Tibial artery (tissue), 4 donors: ENCODE results near the gene SHISAL1.

ENCODE experiments used
- DNase-seq, 2 donors: peaks; one replicate each; pipeline ENCODE4 v3.0.0-alpha.2; 2019
- H3K27ac ChIP-seq, 2 donors: fragments of 200-600 bp; sonication (generic) in 1 of 2; 1 replicate in 1 of 2; 2 replicates in 1 of 2; pipeline ENCODE4 v1.5.1; 2018 to 2019; ENCODE audit warnings: mild to moderate bottlenecking in 1 of 2
- H3K27me3 ChIP-seq, 2 donors: fragments of 200-600 bp; sonication (generic) in 1 of 2; one replicate each; pipeline versions ENCODE4 v1.5.1 to v1.6.0; 2016 to 2019
- H3K36me3 ChIP-seq, 3 donors: fragments of 200-600 bp; sonication (generic) in 2 of 3; one replicate each; pipeline ENCODE4 v1.5.1; 2016 to 2019; ENCODE audit warnings: mild to moderate bottlenecking in 2 of 3
- H3K4me1 ChIP-seq, 4 donors: fragments of 200-600 bp; sonication (generic) in 2 of 4; 1 replicate in 3 of 4; 2 replicates in 1 of 4; pipeline ENCODE4 v1.5.1; 2016 to 2019
- H3K4me3 ChIP-seq, 2 donors: fragments of 200-600 bp; sonication (generic) in 1 of 2; 1 replicate in 1 of 2; 2 replicates in 1 of 2; pipeline ENCODE4 v1.5.1; 2018 to 2019; ENCODE audit warnings: mild to moderate bottlenecking in 2 of 2
- H3K9me3 ChIP-seq, 3 donors: fragments of 200-600 bp; sonication (generic) in 1 of 3; one replicate each; pipeline ENCODE4 v1.5.1; 2016 to 2019
- CTCF ChIP-seq, 2 experiments: fragments of 200-600 bp in 1 of 2; fragments of 450-650 bp in 1 of 2; IDR thresholded peaks; one replicate each; pipeline ENCODE4 v1.5.1; 2017 to 2019; ENCODE audit warnings: antibody characterized with exemption in 2 of 2, mild to moderate bottlenecking in 1 of 2, moderate library complexity in 1 of 2
- intact Hi-C: fragments of 100-400 bp; cut with DNase I; formaldehyde crosslinking; loops from one replicate; pipeline ENCODE4 v1.15.0; 2023; ENCODE audit warnings: low total_unique reads

SHISAL1 gene

DNA sequence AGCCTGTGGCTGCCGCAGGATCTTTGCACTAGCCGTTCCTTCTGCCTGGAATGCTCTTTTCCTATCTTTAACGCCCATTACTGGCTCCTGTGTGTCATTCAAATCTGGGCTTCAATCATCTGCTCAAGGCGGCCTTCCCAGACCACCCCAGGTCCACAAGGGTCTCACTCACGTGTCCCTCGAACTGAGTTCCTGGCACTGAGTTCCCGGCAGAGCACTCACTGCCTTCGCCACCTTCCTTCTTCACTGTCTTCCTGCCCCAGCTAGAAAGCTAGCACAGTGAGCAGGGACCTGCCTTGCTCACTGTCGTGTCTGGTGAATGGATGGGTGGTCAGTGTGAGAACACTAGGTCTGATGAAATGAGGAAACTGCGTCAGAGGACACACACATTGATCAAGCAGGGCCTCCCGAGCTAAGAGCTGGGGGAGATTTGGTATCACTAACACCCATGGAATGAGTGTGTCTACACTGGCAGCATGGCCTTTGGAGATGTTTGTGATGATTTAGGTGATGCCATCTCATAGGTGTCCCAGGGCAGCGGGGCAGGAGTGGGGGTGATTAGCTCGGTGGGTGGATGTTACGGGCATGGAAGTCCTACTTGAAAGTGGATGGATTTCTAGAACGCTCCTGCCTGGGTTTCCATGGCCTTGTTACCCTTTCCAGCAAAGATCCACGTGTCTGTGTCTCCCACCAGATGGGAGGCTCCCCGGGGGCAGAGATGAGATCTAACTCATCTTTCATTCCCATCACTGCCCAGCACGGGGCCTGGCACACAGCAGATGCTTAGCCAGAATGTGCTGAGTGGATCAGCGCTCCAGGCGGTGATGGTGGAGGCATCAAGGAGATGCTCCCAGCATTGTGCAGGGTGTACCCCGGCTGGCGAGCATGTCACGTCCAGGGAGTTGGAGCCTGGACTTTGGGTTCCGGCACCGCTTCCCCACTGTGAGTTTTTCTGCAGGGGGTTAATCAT lies 64.5 kb downstream of the SHISAL1 start:
- no peak for TF ChIP-seq CTCF (IDR thresholded peaks at IDR 0.05)
- intact Hi-C loops: no loop called here

GRCh38 chr22:44247346-44247745 lies 65.4 kb downstream of the SHISAL1 start:
- Histone ChIP-seq H3K4me1 (no peaks in the 10 kb centered on the region), H3K27ac (no peak overlapping the region), H3K27me3 (peaks cover 0 to 6% of the 10 kb centered on the region in 2 donors), H3K4me3 (no peak overlapping the region), H3K36me3 (no peaks in the 10 kb centered on the region), H3K9me3 (peaks cover 0 to 14% (median 14%) of the 10 kb centered on the region in 3 donors)
- intact Hi-C loops: no loop called here
- TF ChIP-seq CTCF (IDR thresholded peaks at IDR 0.05): no peak
- DNase-seq: no peak

More for the DNA sequence above, 64.5 kb downstream of the SHISAL1 start:
- no peak for DNase-seq
- H3K36me3 ChIP-seq: no peaks in the 10 kb centered on the region
- H3K27me3 ChIP-seq: peaks cover 0 to 6% of the 10 kb centered on the region in 2 donors
- H3K27ac ChIP-seq: no peak overlapping the region
- H3K4me1 ChIP-seq: no peaks in the 10 kb centered on the region
- peaks cover 0 to 14% (median 14%) of the 10 kb centered on the region in 3 donors for H3K9me3 ChIP-seq
- no peak overlapping the region for H3K4me3 ChIP-seq

DNA sequence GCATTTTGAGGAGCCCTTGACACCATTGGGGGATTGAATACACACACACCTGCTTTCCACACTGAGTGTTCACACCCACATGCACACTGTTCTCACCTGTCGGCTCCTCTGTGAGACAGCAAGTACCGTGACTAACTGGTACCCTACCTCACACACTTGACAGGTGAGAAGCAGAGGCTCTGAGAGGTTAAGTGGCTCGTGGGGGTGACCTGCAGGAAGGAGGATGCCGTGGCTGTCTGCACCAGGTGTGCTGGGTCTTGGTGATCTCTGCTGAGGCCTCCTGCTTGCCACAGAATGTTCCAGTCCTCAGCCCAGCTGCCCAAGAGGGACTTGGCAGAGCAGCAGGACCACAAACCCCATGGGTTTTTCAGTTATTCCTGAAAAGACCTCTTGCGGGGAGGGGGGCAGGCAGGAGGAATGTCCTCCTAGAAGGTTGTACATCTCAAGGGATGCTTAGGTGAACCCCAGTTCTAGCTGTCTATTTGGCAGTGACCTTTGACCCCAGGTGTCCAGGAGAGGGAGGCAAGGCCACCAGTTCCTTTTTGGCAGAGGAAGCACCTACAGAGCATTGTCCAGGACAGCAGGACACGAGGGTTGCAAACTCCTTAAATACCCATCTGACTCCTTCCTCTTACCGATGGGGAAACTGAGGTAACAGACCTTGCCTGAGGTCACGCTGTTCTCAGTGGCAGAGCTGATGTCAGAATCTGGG lies 66.0 kb downstream of the SHISAL1 start:
- Histone ChIP-seq H3K36me3 (no peaks in the 10 kb centered on the region), H3K27me3 (peaks cover 0 to 6% of the 10 kb centered on the region in 2 donors), H3K4me3 (no peak overlapping the region), H3K9me3 (peaks cover 0 to 14% (median 14%) of the 10 kb centered on the region in 3 donors), H3K4me1 (no peaks in the 10 kb centered on the region), H3K27ac (no peak overlapping the region)
- DNase-seq: no peak
- intact Hi-C loops: no loop called here
- TF ChIP-seq CTCF (IDR thresholded peaks at IDR 0.05): no peak

- no peak for DNase-seq
- no peak overlapping the region for H3K4me3 ChIP-seq
- H3K4me1 ChIP-seq: no peaks in the 10 kb centered on the region
- no peaks in the 10 kb centered on the region for H3K36me3 ChIP-seq
- H3K27me3 ChIP-seq: peaks cover 0 to 6% of the 10 kb centered on the region in 2 donors
- peaks cover 0 to 14% (median 14%) of the 10 kb centered on the region in 3 donors for H3K9me3 ChIP-seq
- no peak for TF ChIP-seq CTCF (IDR thresholded peaks at IDR 0.05)
- H3K27ac ChIP-seq: no peak overlapping the region
- intact Hi-C loops: no loop called here
Observed at GRCh38 chr22:44245867-44246266, 66.9 kb downstream of the SHISAL1 start.

GRCh38 chr22:44245438-44245837 lies 67.3 kb downstream of the SHISAL1 start:
- Histone ChIP-seq H3K27ac (no peak overlapping the region), H3K27me3 (peaks cover 0 to 6% of the 10 kb centered on the region in 2 donors), H3K36me3 (no peaks in the 10 kb centered on the region), H3K4me3 (no peak overlapping the region), H3K9me3 (peaks cover 0 to 12% (median 11%) of the 10 kb centered on the region in 3 donors), H3K4me1 (no peaks in the 10 kb centered on the region)
- no peak for DNase-seq
- TF ChIP-seq CTCF (IDR thresholded peaks at IDR 0.05): no peak
- intact Hi-C loops: no loop called here
